HepG2 (cell line): ENCODE data around the gene TPPP3. TPM values are rescaled to one million over a fixed set of nuclear protein-coding genes. Genes with fewer than 3 reads are reported as not detected.

Experiments
- GABPB1 ChIP-seq: IDR thresholded peaks from 2 replicates; pipeline ENCODE4 v1.6.1; 2016; ENCODE audit warnings: mild to moderate bottlenecking, missing genetic modification reagents, moderate library complexity, missing compliant biosample characterization
- HNRNPK ChIP-seq: fragments of 200-400 bp; formaldehyde crosslinking; IDR thresholded peaks from 2 replicates; pipeline ENCODE4 v1.6.1; 2018; ENCODE audit warnings: low read length, low read depth, moderate library complexity, mild to moderate bottlenecking; ENCODE audit not compliant: poor library complexity, severe bottlenecking
- KDM2A ChIP-seq: sonication (generic); formaldehyde crosslinking; IDR thresholded peaks from 2 replicates; pipeline ENCODE4 v1.4.0; 2020; ENCODE audit warnings: low read depth, missing genetic modification reagents, borderline replicate concordance
- NFRKB ChIP-seq: fragments of 450-650 bp; IDR thresholded peaks from 2 replicates; pipeline ENCODE4 v1.6.1; 2017
- NFYB ChIP-seq: sonication (generic); formaldehyde crosslinking; IDR thresholded peaks from 2 replicates; pipeline ENCODE4 v1.4.0; 2020; ENCODE audit warnings: missing genetic modification reagents
- PAXIP1 ChIP-seq: sonication (generic); formaldehyde crosslinking; conservative IDR thresholded peaks from 2 replicates; pipeline ENCODE4 v1.4.0; 2020; ENCODE audit warnings: mild to moderate bottlenecking, missing genetic modification reagents, moderate library complexity
- SATB2 ChIP-seq: sonication (generic); formaldehyde crosslinking; IDR thresholded peaks from 2 replicates; pipeline ENCODE4 v1.5.0; 2020; ENCODE audit warnings: missing genetic modification reagents
- SNAI1 ChIP-seq: sonication (generic); formaldehyde crosslinking; IDR thresholded peaks from 2 replicates; pipeline ENCODE4 v1.5.0; 2020; ENCODE audit warnings: mild to moderate bottlenecking, missing genetic modification reagents, borderline replicate concordance
- TCF12 ChIP-seq, 2 experiments: fragments of 450-650 bp in 1 of 2; sonication (generic) in 1 of 2; formaldehyde crosslinking in 1 of 2; IDR thresholded peaks; 2 replicates each; pipeline versions ENCODE4 v1.6.1 to v1.8.0; 2017 to 2022; ENCODE audit warnings: antibody characterized with exemption in 1 of 2, mild to moderate bottlenecking in 1 of 2, missing genetic modification reagents in 1 of 2, moderate library complexity in 1 of 2
- U2AF2 ChIP-seq: fragments of 200-400 bp; formaldehyde crosslinking; IDR thresholded peaks from 2 replicates; pipeline ENCODE4 v1.6.1; 2017; ENCODE audit warnings: low read depth, mild to moderate bottlenecking, low read length
- ZGPAT ChIP-seq: IDR thresholded peaks from 2 replicates; pipeline ENCODE4 v1.6.1; 2016; ENCODE audit warnings: mild to moderate bottlenecking
- ZNF251 ChIP-seq: sonication (generic); formaldehyde crosslinking; IDR thresholded peaks from 2 replicates; pipeline ENCODE4 v1.9.0; 2021; ENCODE audit warnings: mild to moderate bottlenecking, missing genetic modification reagents
- ZNF281 ChIP-seq: sonication (generic); formaldehyde crosslinking; IDR thresholded peaks from 2 replicates; pipeline ENCODE4 v1.4.0; 2020; ENCODE audit warnings: missing genetic modification reagents, borderline replicate concordance
- ZNF432 ChIP-seq: sonication (generic); formaldehyde crosslinking; IDR thresholded peaks from 2 replicates; pipeline ENCODE4 v1.5.0; 2020; ENCODE audit warnings: missing genetic modification reagents, mild to moderate bottlenecking, borderline replicate concordance
- ZNF446 ChIP-seq: sonication (generic); formaldehyde crosslinking; IDR thresholded peaks from 2 replicates; pipeline ENCODE4 v1.5.0; 2020; ENCODE audit warnings: mild to moderate bottlenecking, missing genetic modification reagents
- ZNF556 ChIP-seq: sonication (generic); formaldehyde crosslinking; IDR thresholded peaks from 2 replicates; pipeline ENCODE4 v1.4.0; 2020; ENCODE audit warnings: mild to moderate bottlenecking, missing genetic modification reagents, borderline replicate concordance
- ZNF720 ChIP-seq: sonication (generic); formaldehyde crosslinking; IDR thresholded peaks from 2 replicates; pipeline ENCODE4 v1.4.0; 2020; ENCODE audit warnings: missing genetic modification reagents
- ZNF777 ChIP-seq: sonication (generic); formaldehyde crosslinking; IDR thresholded peaks from 2 replicates; pipeline ENCODE4 v1.4.0; 2020; ENCODE audit warnings: missing genetic modification reagents
- ZNF891 ChIP-seq: sonication (generic); formaldehyde crosslinking; IDR thresholded peaks from 2 replicates; pipeline ENCODE4 v1.5.0; 2020; ENCODE audit warnings: mild to moderate bottlenecking, missing genetic modification reagents
- polyA plus RNA-seq, 8 experiments: library from polyadenylated mRNA; depleted of rRNA in 3 of 8; stranded (reverse) in 7 of 8; unstranded in 1 of 8; fragments of >200 nt; fragmentation: Illumina TruSeq in 4 of 8; extraction: Trizol in 4 of 8; gene quantifications; 2 replicates each; pipeline versions ENCODE4 v1.2.1 to v1.2.3, GENCODE V29; 2011 to 2016; ENCODE audit warnings: low read depth in 4 of 8, missing spikeins in 1 of 8, mixed read lengths in 1 of 8; ENCODE audit not compliant: insufficient read depth in 1 of 8
- total RNA-seq, 5 experiments: library from RNA; depleted of rRNA; stranded (reverse); fragments of >200 nt; fragmentation: Illumina TruSeq; extraction: Trizol; gene quantifications; 2 replicates each; pipeline ENCODE4 v1.2.3, GENCODE V29; 2016; ENCODE audit warnings: low read depth in 1 of 5
- TF ChIP-seq, protein P1 (sequence below): sonication (generic); formaldehyde crosslinking; IDR thresholded peaks from 2 replicates; pipeline ENCODE4 v1.4.0; 2020; ENCODE audit warnings: mild to moderate bottlenecking, missing genetic modification reagents, borderline replicate concordance

Gene TPPP3
- total and polyA plus RNA-seq, 2 of the 13 experiments (the other 11 are each of a cell fraction or from before 2014, with no cell fraction given): 0.16 to 0.44 TPM

GRCh38 chr16:67430977-67431774 lies 37.9 kb upstream of the TPPP3 start, which contains the start of gene HSD11B2 (continued):
- TF ChIP-seq GABPB1 (CRISPR knock-in tag): no peak; the same call in 1 of the 2 replicates
- TF ChIP-seq ZNF446 (CRISPR knock-in tag): no peak; the same call in 1 of the 2 replicates
- TF ChIP-seq SATB2 (CRISPR knock-in tag): no peak
- no peak for TF ChIP-seq ZNF891 (CRISPR knock-in tag)
- TF ChIP-seq, protein P1, sequence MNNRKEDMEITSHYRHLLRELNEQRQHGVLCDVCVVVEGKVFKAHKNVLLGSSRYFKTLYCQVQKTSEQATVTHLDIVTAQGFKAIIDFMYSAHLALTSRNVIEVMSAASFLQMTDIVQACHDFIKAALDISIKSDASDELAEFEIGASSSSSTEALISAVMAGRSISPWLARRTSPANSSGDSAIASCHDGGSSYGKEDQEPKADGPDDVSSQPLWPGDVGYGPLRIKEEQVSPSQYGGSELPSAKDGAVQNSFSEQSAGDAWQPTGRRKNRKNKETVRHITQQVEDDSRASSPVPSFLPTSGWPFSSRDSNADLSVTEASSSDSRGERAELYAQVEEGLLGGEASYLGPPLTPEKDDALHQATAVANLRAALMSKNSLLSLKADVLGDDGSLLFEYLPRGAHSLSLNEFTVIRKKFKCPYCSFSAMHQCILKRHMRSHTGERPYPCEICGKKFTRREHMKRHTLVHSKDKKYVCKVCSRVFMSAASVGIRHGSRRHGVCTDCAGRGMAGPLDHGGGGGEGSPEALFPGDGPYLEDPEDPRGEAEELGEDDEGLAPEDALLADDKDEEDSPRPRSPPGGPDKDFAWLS (CRISPR knock-in tag): no peak
- no peak for TF ChIP-seq HNRNPK
- TF ChIP-seq ZNF432 (CRISPR knock-in tag): no peak
- no peak for TF ChIP-seq ZNF720
- TF ChIP-seq KDM2A (CRISPR knock-in tag): no peak
- TF ChIP-seq TCF12 (IDR thresholded peaks at IDR 0.05): no peak
- TF ChIP-seq TCF12 (CRISPR knock-in tag; IDR thresholded peaks at IDR 0.05): 0 out of 2 replicates have a peak, but pooled peaks have one; percentile 24
- TF ChIP-seq ZGPAT (CRISPR knock-in tag): no peak
- TF ChIP-seq SNAI1: no peak
- TF ChIP-seq NFYB (CRISPR knock-in tag): no peak; the same call in 1 of the 2 replicates
- TF ChIP-seq ZNF281 (CRISPR knock-in tag): no peak
- no peak for TF ChIP-seq ZNF251 (CRISPR knock-in tag)
- TF ChIP-seq PAXIP1: no peak
- peak; percentile 91 for TF ChIP-seq ZNF777 (CRISPR knock-in tag)
- TF ChIP-seq ZNF556 (CRISPR knock-in tag): no peak
- no peak for TF ChIP-seq NFRKB
- no peak for TF ChIP-seq U2AF2
